ENCODE measurements around the gene TPX2. TPM values are rescaled to one million over a fixed set of nuclear protein-coding genes. Genes with fewer than 3 reads are reported as not detected.

Gene TPX2
- polyA plus RNA-seq, 1 donor (not counting 4 experiments of a cell fraction or from before 2014, with no cell fraction given), result 31.5 TPM

- no peaks in the 10 kb centered on the region for H3K79me2 ChIP-seq (ENCODE audit: control insufficient read depth, insufficient read depth, low read length)
- H3K9me3 ChIP-seq (ENCODE audit: control insufficient read depth, low read depth, low read length), result no peaks in the 10 kb centered on the region
- H3K27me3 ChIP-seq (ENCODE audit: control insufficient read depth, extremely low read depth, insufficient read depth, low read length), result peaks cover 42% of the 10 kb centered on the region
- no peaks in the 10 kb centered on the region for H4K20me1 ChIP-seq (ENCODE audit: control insufficient read depth, extremely low read depth, insufficient read depth, low read length)
- no peak overlapping the region for H3K4me2 ChIP-seq (ENCODE audit: control insufficient read depth, extremely low read depth, insufficient read depth, low read depth, low read length)
- H3K27ac ChIP-seq (ENCODE audit: control insufficient read depth, insufficient read depth, low read length), result no peak overlapping the region
- DNase-seq (ENCODE audit: low read depth, low spot score) (peak; percentile 23), FAIRE-seq (no peak)
- no peak for TF ChIP-seq EZH2 (IDR thresholded peaks at IDR 0.05; ENCODE audit: low read length)
- TF ChIP-seq, protein P1, sequence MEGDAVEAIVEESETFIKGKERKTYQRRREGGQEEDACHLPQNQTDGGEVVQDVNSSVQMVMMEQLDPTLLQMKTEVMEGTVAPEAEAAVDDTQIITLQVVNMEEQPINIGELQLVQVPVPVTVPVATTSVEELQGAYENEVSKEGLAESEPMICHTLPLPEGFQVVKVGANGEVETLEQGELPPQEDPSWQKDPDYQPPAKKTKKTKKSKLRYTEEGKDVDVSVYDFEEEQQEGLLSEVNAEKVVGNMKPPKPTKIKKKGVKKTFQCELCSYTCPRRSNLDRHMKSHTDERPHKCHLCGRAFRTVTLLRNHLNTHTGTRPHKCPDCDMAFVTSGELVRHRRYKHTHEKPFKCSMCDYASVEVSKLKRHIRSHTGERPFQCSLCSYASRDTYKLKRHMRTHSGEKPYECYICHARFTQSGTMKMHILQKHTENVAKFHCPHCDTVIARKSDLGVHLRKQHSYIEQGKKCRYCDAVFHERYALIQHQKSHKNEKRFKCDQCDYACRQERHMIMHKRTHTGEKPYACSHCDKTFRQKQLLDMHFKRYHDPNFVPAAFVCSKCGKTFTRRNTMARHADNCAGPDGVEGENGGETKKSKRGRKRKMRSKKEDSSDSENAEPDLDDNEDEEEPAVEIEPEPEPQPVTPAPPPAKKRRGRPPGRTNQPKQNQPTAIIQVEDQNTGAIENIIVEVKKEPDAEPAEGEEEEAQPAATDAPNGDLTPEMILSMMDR (optimal IDR thresholded peaks at IDR 0.05 in 1 of 3, IDR thresholded peaks at IDR 0.05 in 1 of 3, conservative IDR thresholded peaks at IDR 0.05 in 1 of 3; ENCODE audit: extremely low read depth in 1 of 3, insufficient read depth in 2 of 3, low read length in 3 of 3), result no peak
- no peak overlapping the region for H3K4me3 ChIP-seq (ENCODE audit: control insufficient read depth in 2 of 3, extremely low read depth in 1 of 3, insufficient read depth in 2 of 3, low read depth in 1 of 3, low read length in 3 of 3)
- dilution Hi-C loops (cut with MboI; ENCODE audit: extremely low pct_ligation_motif_present, low sequenced_read_pairs), result no loop called here
- peaks cover 9% of the 10 kb centered on the region for H3K4me1 ChIP-seq (ENCODE audit: control insufficient read depth, extremely low read depth, insufficient read depth, low read length)
- H2AFZ ChIP-seq (ENCODE audit: control insufficient read depth, low read length), result no peak overlapping the region
- H3K36me3 ChIP-seq (ENCODE audit: control insufficient read depth in 2 of 2, extremely low read depth in 1 of 2, insufficient read depth in 2 of 2, low read length in 2 of 2), result no peaks in the 10 kb centered on the region
- no peak overlapping the region for H3K9ac ChIP-seq (ENCODE audit: control insufficient read depth, extremely low read depth, insufficient read depth, low read length)
- peaks cover 3% of the 10 kb centered on the region for H3K9me1 ChIP-seq (ENCODE audit: control insufficient read depth, extremely low read depth, insufficient read depth, low read length)
Measured at GRCh38 chr20:31835977-31836852, 97.1 kb downstream of the TPX2 start.

DNA sequence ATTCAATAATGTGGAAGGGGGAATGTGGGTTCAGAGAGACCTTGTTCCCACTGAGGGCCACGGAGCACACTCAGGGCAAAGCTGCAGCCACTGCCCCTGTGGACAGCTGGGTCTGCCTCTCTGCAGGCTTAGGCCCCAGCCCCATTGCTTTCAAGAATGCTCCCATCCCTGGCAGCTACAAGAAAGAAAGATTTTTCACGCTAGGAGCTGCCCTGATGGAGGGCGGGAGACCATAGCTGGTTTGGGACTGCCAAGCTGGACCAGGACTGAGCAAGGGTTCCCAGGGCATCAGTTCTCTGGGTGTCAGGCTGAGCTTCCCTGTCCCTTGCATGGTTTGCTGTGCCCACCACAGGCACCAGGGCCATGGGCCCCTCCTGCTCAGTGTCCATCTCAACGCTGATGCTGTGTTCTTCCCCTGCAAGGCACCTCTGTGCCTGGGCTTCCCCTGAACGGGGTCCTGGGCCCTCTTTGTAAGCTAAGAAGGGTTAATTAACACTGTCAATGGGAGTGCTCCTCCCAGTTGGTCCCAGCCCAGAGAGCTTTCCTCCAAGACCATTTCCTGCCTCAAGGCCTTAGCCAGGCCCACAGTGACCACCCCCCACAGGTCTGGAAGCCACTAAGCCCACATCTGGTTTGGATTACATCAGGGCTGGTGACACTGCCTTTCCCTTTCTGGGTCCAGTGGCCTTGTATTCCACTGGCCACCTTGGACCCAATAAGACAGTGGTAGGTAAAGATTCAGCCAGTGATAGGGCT, 97.9 kb downstream of the TPX2 start:
- Histone ChIP-seq H3K4me1 (ENCODE audit: control insufficient read depth, extremely low read depth, insufficient read depth, low read length) (peaks cover 9% of the 10 kb centered on the region), H3K36me3 (ENCODE audit: control insufficient read depth in 2 of 2, extremely low read depth in 1 of 2, insufficient read depth in 2 of 2, low read length in 2 of 2) (no peaks in the 10 kb centered on the region), H3K27ac (ENCODE audit: control insufficient read depth, insufficient read depth, low read length) (no peak overlapping the region), H3K9ac (ENCODE audit: control insufficient read depth, extremely low read depth, insufficient read depth, low read length) (no peak overlapping the region), H4K20me1 (ENCODE audit: control insufficient read depth, extremely low read depth, insufficient read depth, low read length) (no peaks in the 10 kb centered on the region), H3K9me1 (ENCODE audit: control insufficient read depth, extremely low read depth, insufficient read depth, low read length) (peaks cover 3% of the 10 kb centered on the region), H3K27me3 (ENCODE audit: control insufficient read depth, extremely low read depth, insufficient read depth, low read length) (peaks cover 47% of the 10 kb centered on the region), H3K79me2 (ENCODE audit: control insufficient read depth, insufficient read depth, low read length) (no peaks in the 10 kb centered on the region), H3K4me3 (ENCODE audit: control insufficient read depth in 2 of 3, extremely low read depth in 1 of 3, insufficient read depth in 2 of 3, low read depth in 1 of 3, low read length in 3 of 3) (no peak overlapping the region), H3K4me2 (ENCODE audit: control insufficient read depth, extremely low read depth, insufficient read depth, low read depth, low read length) (no peak overlapping the region), H2AFZ (ENCODE audit: control insufficient read depth, low read length) (no peak overlapping the region), H3K9me3 (ENCODE audit: control insufficient read depth, low read depth, low read length) (no peaks in the 10 kb centered on the region)
- TF ChIP-seq, protein P1 (optimal IDR thresholded peaks at IDR 0.05 in 1 of 3, IDR thresholded peaks at IDR 0.05 in 1 of 3, conservative IDR thresholded peaks at IDR 0.05 in 1 of 3; ENCODE audit: extremely low read depth in 1 of 3, insufficient read depth in 2 of 3, low read length in 3 of 3), result no peak
- TF ChIP-seq EZH2 (IDR thresholded peaks at IDR 0.05; ENCODE audit: low read length), result no peak
- DNase-seq (ENCODE audit: low read depth, low spot score) (no peak), FAIRE-seq (no peak)
- dilution Hi-C loops (cut with MboI; ENCODE audit: extremely low pct_ligation_motif_present, low sequenced_read_pairs), result no loop called here

Measured in keratinocyte (primary cell).